Astrocyte of the spinal cord (primary cell): Measurements from ENCODE around the gene PRDM2.
"Not testable (repeated sequence)": the region's sequence is repeated elsewhere in the genome, so short reads cannot be mapped to it uniquely, and the experiment has no call there.

ENCODE experiments used
- DNase-seq: peaks from one replicate; pipeline ENCODE4 v3.0.0; 2011; ENCODE audit warnings: low read depth, low spot score
- H3K4me3 ChIP-seq: 2 replicates; pipeline ENCODE4 v1.5.1; 2011; ENCODE audit warnings: low read depth, mild to moderate bottlenecking, low read length, moderate library complexity
- in situ Hi-C: cut with HindIII; loops from 2 replicates; pipeline ENCODE4 v1.10.0; 2017; ENCODE audit warnings: low sequenced_read_pairs
- TF ChIP-seq, protein P1 (sequence below): IDR thresholded peaks from 2 replicates; pipeline ENCODE4 v1.5.1; 2012; ENCODE audit warnings: low read depth, mild to moderate bottlenecking, low read length, inconsistent platforms

PRDM2 gene

DNA sequence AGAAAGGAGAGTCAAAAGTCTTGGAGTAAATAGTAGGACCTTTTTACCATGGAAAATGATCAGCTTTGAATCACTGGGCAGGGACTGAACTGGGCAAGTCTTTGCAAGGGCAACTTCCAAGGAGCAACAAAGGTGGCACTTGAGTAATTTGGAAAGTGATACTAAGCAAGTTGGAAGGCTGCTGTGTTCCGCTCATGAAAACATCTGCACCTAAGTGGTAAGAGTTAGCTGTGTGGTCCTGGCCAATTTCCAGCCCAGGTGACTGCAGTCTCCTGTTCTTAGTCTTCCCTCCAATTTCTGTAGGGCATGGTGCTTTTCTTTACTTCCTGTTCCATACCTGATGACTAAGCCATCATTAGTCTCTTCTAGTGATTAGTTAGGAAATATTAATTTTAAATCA, 35.5 kb upstream of the PRDM2 start:
- H3K4me3 ChIP-seq, result no peak overlapping the region
- TF ChIP-seq, protein P1, sequence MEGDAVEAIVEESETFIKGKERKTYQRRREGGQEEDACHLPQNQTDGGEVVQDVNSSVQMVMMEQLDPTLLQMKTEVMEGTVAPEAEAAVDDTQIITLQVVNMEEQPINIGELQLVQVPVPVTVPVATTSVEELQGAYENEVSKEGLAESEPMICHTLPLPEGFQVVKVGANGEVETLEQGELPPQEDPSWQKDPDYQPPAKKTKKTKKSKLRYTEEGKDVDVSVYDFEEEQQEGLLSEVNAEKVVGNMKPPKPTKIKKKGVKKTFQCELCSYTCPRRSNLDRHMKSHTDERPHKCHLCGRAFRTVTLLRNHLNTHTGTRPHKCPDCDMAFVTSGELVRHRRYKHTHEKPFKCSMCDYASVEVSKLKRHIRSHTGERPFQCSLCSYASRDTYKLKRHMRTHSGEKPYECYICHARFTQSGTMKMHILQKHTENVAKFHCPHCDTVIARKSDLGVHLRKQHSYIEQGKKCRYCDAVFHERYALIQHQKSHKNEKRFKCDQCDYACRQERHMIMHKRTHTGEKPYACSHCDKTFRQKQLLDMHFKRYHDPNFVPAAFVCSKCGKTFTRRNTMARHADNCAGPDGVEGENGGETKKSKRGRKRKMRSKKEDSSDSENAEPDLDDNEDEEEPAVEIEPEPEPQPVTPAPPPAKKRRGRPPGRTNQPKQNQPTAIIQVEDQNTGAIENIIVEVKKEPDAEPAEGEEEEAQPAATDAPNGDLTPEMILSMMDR, result no peak
- no peak for DNase-seq
- in situ Hi-C loops, result no loop called here

DNA sequence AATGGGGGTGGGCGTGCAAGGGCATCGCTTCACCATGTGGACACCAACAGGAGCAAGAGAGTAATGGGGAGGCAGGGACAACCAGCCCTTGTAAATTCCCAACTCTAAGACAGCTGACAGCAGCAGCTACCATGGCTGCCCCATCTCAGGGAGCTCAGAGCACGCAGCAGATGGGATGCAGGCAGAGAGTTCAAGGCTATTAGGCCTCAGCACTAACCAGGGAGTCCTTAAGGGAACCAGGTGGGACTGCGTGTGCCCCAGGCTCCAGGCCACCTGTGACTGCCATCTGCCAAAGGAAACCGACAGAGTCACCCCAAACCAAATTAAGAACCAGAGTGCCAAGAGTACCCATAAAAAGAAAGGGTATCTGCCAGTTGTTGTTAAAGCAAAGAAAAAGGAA, 33.7 kb upstream of the PRDM2 start:
- in situ Hi-C loops, result no loop called here
- TF ChIP-seq, protein P1, result no peak
- DNase-seq, result no peak
- H3K4me3 ChIP-seq, result no peak overlapping the region

DNA sequence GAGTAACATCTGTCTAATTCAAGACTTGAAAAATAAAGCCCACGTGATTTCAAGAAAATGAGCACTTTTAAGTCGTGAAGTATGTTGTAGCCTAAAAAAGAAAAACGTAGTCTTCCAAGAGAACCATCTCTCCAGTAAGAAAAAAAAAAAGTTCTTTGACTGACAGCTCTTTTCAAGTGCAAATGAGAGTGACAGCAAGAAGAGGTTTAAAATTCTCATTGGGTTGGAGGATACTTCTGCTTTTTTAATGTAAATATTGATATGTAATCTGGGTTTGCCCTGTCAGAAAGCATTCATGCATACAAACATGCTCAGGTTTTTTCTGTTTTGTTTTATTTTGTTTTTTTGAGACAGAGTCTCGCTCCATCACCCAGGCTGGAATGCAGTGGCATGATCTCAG, 32.3 kb upstream of the PRDM2 start:
- in situ Hi-C loops, result no loop called here
- TF ChIP-seq, protein P1, result no peak
- no peak for DNase-seq
- no peak overlapping the region for H3K4me3 ChIP-seq

DNA sequence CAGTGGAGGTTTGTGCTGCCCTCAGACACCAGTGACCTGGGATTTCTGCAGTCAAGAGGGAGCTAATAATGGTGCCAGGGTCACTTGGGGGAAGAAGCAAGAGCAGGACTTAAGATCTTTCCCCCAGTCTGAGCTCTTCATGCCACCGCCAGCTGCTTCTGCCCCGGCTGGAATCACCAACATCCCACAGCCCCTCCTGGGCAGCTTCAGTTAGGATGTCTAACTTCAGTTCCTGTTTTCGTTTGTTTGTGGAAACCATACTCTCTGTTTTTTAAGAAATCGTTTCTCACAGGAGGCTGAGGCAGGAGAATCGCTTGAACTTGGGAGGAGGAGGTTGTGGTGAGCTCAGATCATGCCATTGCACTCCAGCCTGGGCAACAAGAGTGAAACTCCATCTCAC, 25.6 kb upstream of the PRDM2 start:
- H3K4me3 ChIP-seq, result no peak overlapping the region
- in situ Hi-C loops, result no loop called here
- TF ChIP-seq, protein P1, result no peak
- DNase-seq, result no peak

DNA sequence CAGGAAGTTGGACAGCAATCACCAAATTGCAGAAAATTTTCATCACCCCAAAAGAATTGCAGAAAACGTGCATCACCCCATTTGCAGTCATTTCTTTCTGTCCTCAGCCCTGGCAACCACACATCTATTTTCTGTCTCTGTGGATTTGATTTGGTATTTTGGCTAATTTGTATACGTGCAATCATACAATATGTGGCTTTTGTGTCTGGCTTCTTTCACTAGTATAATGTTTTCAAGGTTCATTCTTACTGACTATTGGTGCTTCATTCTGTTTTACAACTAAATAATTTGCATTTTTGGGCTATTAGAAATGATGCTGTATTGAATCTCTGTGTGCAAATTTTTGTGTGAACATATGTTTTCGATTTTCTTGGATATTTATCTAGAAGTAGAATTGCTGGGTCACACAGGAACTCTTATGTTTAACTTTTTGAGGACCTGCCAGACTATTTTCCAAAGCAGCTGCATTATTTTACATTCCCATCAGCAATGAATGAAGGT, 24.8 kb upstream of the PRDM2 start:
- DNase-seq, result no peak
- TF ChIP-seq, protein P1, result no peak
- in situ Hi-C loops, result no loop called here
- no peak overlapping the region for H3K4me3 ChIP-seq

DNA sequence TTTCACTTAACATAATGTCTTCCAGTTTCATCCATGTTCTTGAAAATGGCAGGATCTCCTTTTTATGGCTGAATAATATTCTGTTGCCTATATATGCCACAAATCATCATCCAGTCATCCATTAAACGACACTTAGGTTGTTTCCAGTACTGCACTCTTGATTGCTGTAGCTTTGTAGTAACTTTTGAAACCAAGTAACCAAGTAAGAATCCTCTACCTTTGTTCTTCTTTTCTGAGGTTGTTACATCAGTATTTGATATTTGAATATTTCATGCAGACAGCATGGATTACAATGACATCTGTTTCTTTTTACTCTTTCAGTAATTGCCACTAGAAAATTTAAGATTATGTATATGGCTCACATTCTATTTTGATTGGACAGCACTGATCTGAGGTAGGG, 22.1 kb upstream of the PRDM2 start:
- DNase-seq, result no peak
- TF ChIP-seq, protein P1, result no peak
- in situ Hi-C loops, result no loop called here
- no peak overlapping the region for H3K4me3 ChIP-seq

DNA sequence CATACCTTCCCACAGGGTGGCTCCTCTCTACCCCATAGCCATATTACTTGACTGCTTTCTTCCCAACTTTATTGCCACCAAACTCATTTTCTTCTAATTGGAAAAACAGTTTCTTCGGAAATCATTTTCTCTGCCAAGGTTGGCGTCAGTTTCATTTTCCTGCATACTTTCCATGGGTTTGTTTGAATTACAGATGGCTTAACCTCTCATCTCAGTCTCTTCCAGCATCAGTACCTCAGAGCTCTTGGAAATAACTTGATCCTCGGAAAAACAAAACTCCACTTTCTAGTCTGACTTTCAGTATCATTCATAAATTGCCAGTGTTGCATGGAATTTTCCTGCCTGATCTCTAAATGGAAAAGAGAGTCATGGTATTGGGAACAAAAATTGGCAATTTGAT, 20.3 kb upstream of the PRDM2 start:
- in situ Hi-C loops, result no loop called here
- no peak overlapping the region for H3K4me3 ChIP-seq
- TF ChIP-seq, protein P1, result no peak
- DNase-seq, result no peak

DNA sequence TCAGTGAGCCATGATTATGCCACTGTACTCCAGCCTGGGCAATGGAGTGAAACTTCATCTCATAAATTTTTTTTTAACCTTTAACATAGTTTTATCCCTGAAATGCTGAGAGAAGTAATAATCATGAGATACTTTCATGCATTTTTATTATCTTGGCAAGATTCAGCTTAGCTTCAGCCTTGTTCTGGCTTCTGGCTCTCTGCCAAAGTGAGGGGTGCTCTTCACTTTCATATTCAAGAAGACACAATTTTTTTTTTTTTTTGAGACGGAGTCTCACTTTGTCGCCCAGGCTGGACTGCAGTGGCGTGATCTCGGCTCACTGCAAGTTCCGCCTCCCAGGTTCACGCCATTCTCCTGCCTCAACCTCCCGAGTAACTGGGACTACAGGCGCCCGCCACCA, 19.4 kb upstream of the PRDM2 start:
- in situ Hi-C loops, H3K4me3 ChIP-seq, DNase-seq: not testable (repeated sequence)
